Measurements from ENCODE around the gene LINC01488. TPM values are rescaled to one million over a fixed set of nuclear protein-coding genes. Genes with fewer than 3 reads are reported as not detected.

Gene LINC01488
- total and polyA plus RNA-seq, 2 donors from 2014 or later, result not detected

DNA sequence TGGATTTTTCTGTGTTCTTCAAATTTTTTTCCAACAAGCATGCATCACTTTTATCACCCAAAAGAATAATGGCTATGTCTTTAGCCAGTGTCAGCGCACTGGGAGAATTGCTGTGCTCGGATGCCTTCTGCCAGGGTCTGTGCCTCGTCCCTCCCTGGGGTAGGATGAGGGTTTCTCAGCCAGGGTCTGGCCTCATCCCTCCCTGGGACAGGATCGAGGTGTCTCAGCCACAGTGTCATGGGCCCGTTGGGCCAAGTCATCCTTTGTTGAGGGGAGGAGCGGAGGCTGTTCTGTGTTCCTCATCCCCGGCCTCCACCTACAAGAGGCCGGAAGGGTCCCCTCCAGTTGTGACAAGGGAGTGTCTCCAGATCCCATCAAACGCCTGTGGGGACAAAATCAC, 22.7 kb downstream of the LINC01488 start:
- intact Hi-C loops (cut with DNase I), result no loop called here
- peak in 2 of 5 donors; percentile 30 to 57 for DNase-seq
- no peaks in the 10 kb centered on the region for H3K4me1 ChIP-seq (ENCODE audit: control insufficient read depth in 2 of 3, insufficient read depth in 2 of 3, low read depth in 1 of 3, low read length in 3 of 3)
- H3K27me3 ChIP-seq (ENCODE audit: control insufficient read depth, insufficient read depth, low read length), result no peaks in the 10 kb centered on the region
- no peak overlapping the region for H3K9ac ChIP-seq (ENCODE audit: low read length in 3 of 3)
- TF ChIP-seq, protein P1, sequence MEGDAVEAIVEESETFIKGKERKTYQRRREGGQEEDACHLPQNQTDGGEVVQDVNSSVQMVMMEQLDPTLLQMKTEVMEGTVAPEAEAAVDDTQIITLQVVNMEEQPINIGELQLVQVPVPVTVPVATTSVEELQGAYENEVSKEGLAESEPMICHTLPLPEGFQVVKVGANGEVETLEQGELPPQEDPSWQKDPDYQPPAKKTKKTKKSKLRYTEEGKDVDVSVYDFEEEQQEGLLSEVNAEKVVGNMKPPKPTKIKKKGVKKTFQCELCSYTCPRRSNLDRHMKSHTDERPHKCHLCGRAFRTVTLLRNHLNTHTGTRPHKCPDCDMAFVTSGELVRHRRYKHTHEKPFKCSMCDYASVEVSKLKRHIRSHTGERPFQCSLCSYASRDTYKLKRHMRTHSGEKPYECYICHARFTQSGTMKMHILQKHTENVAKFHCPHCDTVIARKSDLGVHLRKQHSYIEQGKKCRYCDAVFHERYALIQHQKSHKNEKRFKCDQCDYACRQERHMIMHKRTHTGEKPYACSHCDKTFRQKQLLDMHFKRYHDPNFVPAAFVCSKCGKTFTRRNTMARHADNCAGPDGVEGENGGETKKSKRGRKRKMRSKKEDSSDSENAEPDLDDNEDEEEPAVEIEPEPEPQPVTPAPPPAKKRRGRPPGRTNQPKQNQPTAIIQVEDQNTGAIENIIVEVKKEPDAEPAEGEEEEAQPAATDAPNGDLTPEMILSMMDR (IDR thresholded peaks at IDR 0.05; ENCODE audit: borderline replicate concordance, extremely low read depth, insufficient read depth), result no peak
- FAIRE-seq, result no peak
- no peak overlapping the region for H3K4me3 ChIP-seq (ENCODE audit: low read length in 3 of 3)
- H3K27ac ChIP-seq (ENCODE audit: low read depth in 2 of 2, low read length in 2 of 2), result no peak overlapping the region
- H3K36me3 ChIP-seq (ENCODE audit: control insufficient read depth in 2 of 3, insufficient read depth in 3 of 3, low read length in 3 of 3), result no peaks in the 10 kb centered on the region
- H3K9me3 ChIP-seq (ENCODE audit: control insufficient read depth in 2 of 3, insufficient read depth in 1 of 3, low read length in 3 of 3), result no peaks in the 10 kb centered on the region

DNA sequence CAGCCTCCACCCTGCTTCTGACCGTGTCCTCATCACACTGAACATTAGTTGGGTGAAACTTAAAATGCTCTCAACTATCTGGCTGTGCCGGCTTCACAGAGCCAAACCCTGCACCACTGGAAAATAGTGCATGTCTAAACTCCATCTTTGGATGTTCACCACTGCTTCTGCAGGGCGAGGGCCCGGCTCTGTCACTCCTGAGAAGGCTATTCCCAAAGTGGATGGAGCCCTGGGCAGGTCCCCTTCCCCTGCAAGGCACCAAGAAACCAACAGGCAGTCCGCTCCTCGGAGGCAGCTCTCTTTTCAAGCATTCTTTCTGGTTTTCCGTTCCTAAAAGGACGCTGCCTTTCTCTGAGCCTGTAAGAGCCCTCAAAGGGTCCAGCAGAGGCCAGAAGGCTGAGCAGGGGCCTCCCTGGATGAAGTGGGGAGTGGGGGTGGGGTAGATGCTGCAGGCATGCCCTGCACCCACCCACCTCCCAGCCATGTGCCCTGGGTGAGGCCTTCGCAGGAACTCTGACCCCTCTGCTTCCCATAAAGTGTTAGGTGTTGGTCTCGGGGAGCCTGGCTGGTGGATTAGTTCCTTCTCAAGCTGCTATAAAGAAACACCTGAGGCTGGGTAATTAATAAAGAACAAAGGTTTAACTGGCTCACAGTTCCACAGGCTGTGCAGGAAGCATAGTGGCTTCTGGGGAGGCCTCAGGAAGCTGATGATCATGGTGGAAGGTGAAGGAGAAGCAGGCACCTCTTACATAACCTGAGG, 23.3 kb downstream of the LINC01488 start:
- Histone ChIP-seq H3K4me3 (ENCODE audit: low read length in 3 of 3) (no peak overlapping the region), H3K9ac (ENCODE audit: low read length in 3 of 3) (no peak overlapping the region), H3K4me1 (ENCODE audit: control insufficient read depth in 2 of 3, insufficient read depth in 2 of 3, low read depth in 1 of 3, low read length in 3 of 3) (no peaks in the 10 kb centered on the region), H3K9me3 (ENCODE audit: control insufficient read depth in 2 of 3, insufficient read depth in 1 of 3, low read length in 3 of 3) (no peaks in the 10 kb centered on the region), H3K27ac (ENCODE audit: low read depth in 2 of 2, low read length in 2 of 2) (no peak overlapping the region), H3K27me3 (ENCODE audit: control insufficient read depth, insufficient read depth, low read length) (no peaks in the 10 kb centered on the region), H3K36me3 (ENCODE audit: control insufficient read depth in 2 of 3, insufficient read depth in 3 of 3, low read length in 3 of 3) (no peaks in the 10 kb centered on the region)
- peak in 2 of 5 donors; percentile 34 to 49 for DNase-seq
- intact Hi-C loops (cut with DNase I), result no loop called here
- TF ChIP-seq, protein P1 (IDR thresholded peaks at IDR 0.05; ENCODE audit: borderline replicate concordance, extremely low read depth, insufficient read depth), result no peak
- FAIRE-seq, result no peak

DNA sequence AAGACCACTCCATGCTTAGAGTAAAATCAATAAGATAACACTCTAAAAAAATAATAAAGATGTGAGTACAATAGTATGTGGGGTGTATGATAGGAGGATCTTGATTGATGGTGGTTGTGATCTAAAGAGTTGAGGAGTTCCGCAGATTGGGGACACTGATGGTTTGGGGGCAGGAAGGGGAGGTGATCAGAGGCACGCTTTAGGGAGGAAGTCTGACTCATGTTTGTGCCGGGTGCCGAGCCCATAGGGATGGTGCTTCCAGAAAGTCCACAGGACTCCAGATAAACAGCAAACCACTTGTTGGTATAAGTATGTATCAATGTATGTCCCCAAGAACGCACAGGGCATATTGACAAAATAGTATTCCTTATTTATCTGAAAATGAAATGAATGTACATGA, 27.5 kb downstream of the LINC01488 start:
- H3K27me3 ChIP-seq (ENCODE audit: control insufficient read depth, insufficient read depth, low read length), result no peaks in the 10 kb centered on the region
- H3K4me3 ChIP-seq (ENCODE audit: low read length in 3 of 3), result no peak overlapping the region

More for the DNA sequence above, 27.5 kb downstream of the LINC01488 start:
- no peaks in the 10 kb centered on the region for H3K4me1 ChIP-seq (ENCODE audit: control insufficient read depth in 2 of 3, insufficient read depth in 2 of 3, low read depth in 1 of 3, low read length in 3 of 3)
- no peaks in the 10 kb centered on the region for H3K9me3 ChIP-seq (ENCODE audit: control insufficient read depth in 2 of 3, insufficient read depth in 1 of 3, low read length in 3 of 3)
- no peak overlapping the region for H3K9ac ChIP-seq (ENCODE audit: low read length in 3 of 3)
- intact Hi-C loops (cut with DNase I), result no loop called here
- FAIRE-seq, result no peak
- TF ChIP-seq, protein P1 (IDR thresholded peaks at IDR 0.05; ENCODE audit: borderline replicate concordance, extremely low read depth, insufficient read depth), result no peak
- H3K36me3 ChIP-seq (ENCODE audit: control insufficient read depth in 2 of 3, insufficient read depth in 3 of 3, low read length in 3 of 3), result no peaks in the 10 kb centered on the region
- H3K27ac ChIP-seq (ENCODE audit: low read depth in 2 of 2, low read length in 2 of 2), result no peak overlapping the region
- DNase-seq, result no peak
